CD14-positive monocyte (primary cell): ENCODE data around the gene RRP8. TPM values are rescaled to one million over a fixed set of nuclear protein-coding genes. Genes with fewer than 3 reads are reported as not detected.

Source experiments
- DNase-seq, 3 donors: peaks; one replicate each; pipeline ENCODE4 v3.0.0-alpha.2; 2011 to 2022
- H2AFZ ChIP-seq: 2 replicates; pipeline ENCODE4 v1.6.0; 2012; ENCODE audit warnings: mild to moderate bottlenecking, low read depth, low read length, inconsistent platforms; ENCODE audit not compliant: insufficient read depth, poor library complexity, severe bottlenecking
- H3K27ac ChIP-seq, 2 donors: 1 replicate in 1 of 2; 2 replicates in 1 of 2; pipeline ENCODE4 v1.5.1; 2012 to 2013; ENCODE audit warnings: low read length in 2 of 2, control low read depth in 1 of 2, inconsistent platforms in 1 of 2, low read depth in 1 of 2, mild to moderate bottlenecking in 1 of 2
- H3K27me3 ChIP-seq, 2 donors: one replicate each; pipeline versions ENCODE4 v1.6.0 to v1.6.1; 2011 to 2013; ENCODE audit warnings: low read length in 2 of 2; ENCODE audit not compliant: control insufficient read depth in 2 of 2, insufficient read depth in 2 of 2
- H3K36me3 ChIP-seq, 2 donors: replicated peaks in 1 of 2; 1 replicate in 1 of 2; 2 replicates in 1 of 2; pipeline versions ENCODE4 v1.5.1 to v1.6.1; 2012 to 2013; ENCODE audit warnings: low read length in 2 of 2, control low read depth in 1 of 2, inconsistent platforms in 1 of 2, mild to moderate bottlenecking in 1 of 2; ENCODE audit not compliant: insufficient read depth in 2 of 2, control insufficient read depth in 1 of 2
- H3K4me1 ChIP-seq, 2 donors: 1 replicate in 1 of 2; 2 replicates in 1 of 2; pipeline versions ENCODE4 v1.5.1 to v1.6.1; 2012 to 2013; ENCODE audit warnings: low read length in 2 of 2, control low read depth in 1 of 2, inconsistent platforms in 1 of 2, mild to moderate bottlenecking in 1 of 2, moderate library complexity in 1 of 2; ENCODE audit not compliant: insufficient read depth in 2 of 2, control insufficient read depth in 1 of 2
- H3K4me2 ChIP-seq: replicated peaks from 2 replicates; pipeline ENCODE3; 2012; ENCODE audit warnings: low read length, moderate library complexity, mild to moderate bottlenecking; ENCODE audit not compliant: poor library complexity, severe bottlenecking; ENCODE audit errors: extremely low read depth
- H3K4me3 ChIP-seq, 3 experiments: fragments of 200-600 bp in 1 of 3; sonication (generic) in 1 of 3; replicated peaks in 1 of 3; 1 replicate in 2 of 3; 2 replicates in 1 of 3; pipeline ENCODE4 v1.5.1; 2011 to 2013; ENCODE audit warnings: low read length in 3 of 3, mild to moderate bottlenecking in 3 of 3, control low read depth in 2 of 3, low read depth in 2 of 3, inconsistent platforms in 1 of 3, moderate library complexity in 1 of 3
- H3K79me2 ChIP-seq: 2 replicates; pipeline ENCODE4 v1.6.0; 2012; ENCODE audit warnings: mild to moderate bottlenecking, control low read depth, inconsistent platforms, low read length, moderate library complexity; ENCODE audit not compliant: insufficient read depth
- H3K9ac ChIP-seq: 2 replicates; pipeline ENCODE4 v1.6.0; 2017; ENCODE audit warnings: low read length, mild to moderate bottlenecking; ENCODE audit not compliant: insufficient read depth, poor library complexity, severe bottlenecking
- H3K9me3 ChIP-seq, 2 donors: replicated peaks in 1 of 2; 1 replicate in 1 of 2; 2 replicates in 1 of 2; pipeline versions ENCODE4 v1.5.1 to v1.6.1; 2012 to 2013; ENCODE audit warnings: low read length in 2 of 2, control low read depth in 1 of 2; ENCODE audit not compliant: control insufficient read depth in 1 of 2, insufficient read depth in 1 of 2
- H4K20me1 ChIP-seq: 2 replicates; pipeline ENCODE4 v1.6.0; 2012; ENCODE audit warnings: mild to moderate bottlenecking, low read length, control low read depth, moderate library complexity; ENCODE audit not compliant: insufficient read depth
- H3K27ac Mint-ChIP-seq, 7 donors: one replicate each; pipeline ENCODE4 v1.8.0; 2020; ENCODE audit warnings: mild to moderate bottlenecking in 7 of 7, mixed read lengths in 7 of 7, moderate library complexity in 6 of 7, inconsistent platforms in 2 of 7
- H3K27me3 Mint-ChIP-seq, 3 donors: one replicate each; pipeline ENCODE4 v1.8.0; 2021 to 2022; ENCODE audit warnings: low read depth in 3 of 3, mild to moderate bottlenecking in 3 of 3, mixed read lengths in 3 of 3, moderate library complexity in 3 of 3, inconsistent platforms in 1 of 3
- H3K36me3 Mint-ChIP-seq, 2 donors: one replicate each; pipeline ENCODE4 v1.8.0; 2020; ENCODE audit warnings: mixed read lengths in 2 of 2, inconsistent platforms in 1 of 2, mild to moderate bottlenecking in 1 of 2
- H3K4me1 Mint-ChIP-seq: one replicate; pipeline ENCODE4 v1.8.0; 2020; ENCODE audit warnings: mild to moderate bottlenecking, mixed read lengths
- H3K4me3 Mint-ChIP-seq, 2 donors: one replicate each; pipeline ENCODE4 v1.8.0; 2020; ENCODE audit warnings: mild to moderate bottlenecking in 2 of 2, mixed read lengths in 2 of 2, moderate library complexity in 1 of 2
- H3K9me3 Mint-ChIP-seq, 7 donors: one replicate each; pipeline ENCODE4 v1.8.0; 2020 to 2022; ENCODE audit warnings: mixed read lengths in 7 of 7, mild to moderate bottlenecking in 6 of 7, moderate library complexity in 6 of 7, inconsistent platforms in 2 of 7
- CTCF ChIP-seq: fragments of 200-600 bp; IDR thresholded peaks from one replicate; pipeline ENCODE4 v1.8.0; 2022; ENCODE audit warnings: antibody characterized with exemption, mild to moderate bottlenecking
- WGBS: methylation state at CpG from one replicate; pipeline ENCODE4 v1.1.5; 2013; ENCODE audit warnings: missing lambda C conversion rate; ENCODE audit not compliant: insufficient coverage; 5-methylcytosine and 5-hydroxymethylcytosine counted together
- intact Hi-C, 2 donors: fragments of 100-400 bp; cut with micrococcal nuclease; formaldehyde crosslinking; loops; one replicate each; pipeline versions ENCODE4 v1.15.0 to v1.15.1; 2023
- polyA minus RNA-seq: library from RNA; depleted of rRNA, polyadenylated mRNA; stranded (reverse); fragments of >200 nt; gene quantifications from 2 replicates; pipeline ENCODE4 v1.2.3, GENCODE V29; 2012
- polyA plus RNA-seq, 3 donors: library from polyadenylated mRNA; depleted of rRNA in 1 of 3; unstranded in 2 of 3; stranded (reverse) in 1 of 3; fragments of 300-500 nt in 2 of 3; fragments of >200 nt in 1 of 3; fragmentation: Illumina TruSeq in 2 of 3; gene quantifications; 1 replicate in 2 of 3; 2 replicates in 1 of 3; pipeline ENCODE4 v1.2.3, GENCODE V29; 2012 to 2021
- total RNA-seq, 12 experiments: library from RNA in 1 of 12; stranded (reverse) in 1 of 12; fragments of 120-200 nt in 1 of 12; gene quantifications; one replicate each; pipeline ENCODE4 v1.2.4 and lab custom pipeline; 2013 to 2026; ENCODE audit warnings: mixed read lengths in 6 of 12, inconsistent platforms in 1 of 12

Gene RRP8
- total RNA-seq (2013): 22.9 TPM
- polyA plus RNA-seq (10 to 100 TPM in 2 of 3 donors, 1 to 10 TPM in 1; 7.2 to 14.1 (median 11.9) TPM), polyA minus RNA-seq (8.0 and 13.0 TPM in 2 replicates), total RNA-seq (lab: John Stamatoyannopoulos, UW) (7.0 to 26.3 (median 18.9) reads per million in 11 experiments)

GRCh38 chr11:6603287-6604080 lies at the start of gene RRP8, which contains the start of gene ILK:
Gene RRP8 (minus strand): TSS chr11:6603616. CDS start chr11:6603502, 114 bp downstream.
Gene ILK (plus strand): TSS chr11:6603774. CDS start chr11:6604272, 498 bp downstream.
- H3K9me3 ChIP-seq: no peaks in the 10 kb centered on the region
- DNase-seq: peak; percentile 81 to 83 (median 83)
- Mint-ChIP-seq H3K4me1 (peaks cover 5% of the 10 kb centered on the region), H3K9me3 (peaks cover 0 to 1% (median 0%) of the 10 kb centered on the region in 7 donors), H3K36me3 (peaks cover 38 to 60% of the 10 kb centered on the region in 2 donors), H3K27ac (peak within 1 kb of the TSS in 2 of 7 donors; percentile 63 to 78), H3K4me3 (no peak within 1 kb of the TSS), H3K27me3 (peaks cover 0 to 2% (median 0%) of the 10 kb centered on the region in 3 donors)
- H2AFZ ChIP-seq: peak within 1 kb of the TSS; percentile 89
- H3K4me1 ChIP-seq: peaks cover 53 to 59% of the 10 kb centered on the region in 2 donors
- H3K4me2 ChIP-seq: peak within 1 kb of the TSS; percentile 89
- peaks cover 43 to 45% of the 10 kb centered on the region in 2 donors for H3K36me3 ChIP-seq
- no peak for TF ChIP-seq CTCF
- no peaks in the 10 kb centered on the region for H3K27me3 ChIP-seq
- H4K20me1 ChIP-seq: peaks cover 63% of the 10 kb centered on the region
- WGBS: under 1% methylated on average over 67 of the region's 72 CpGs
- intact Hi-C loops: loop anchor here (2.0 to 10.0 kb wide), 6 partner anchors 15 to 119 kb away; partner anchors contain the start of genes MRPL17 (in 2 of the 2), ARFIP2 (in 1 of the 2), TIMM10B (in 1 of the 2) and TPP1 (in 1 of the 2)
- peak within 1 kb of the TSS; percentile 80 for H3K9ac ChIP-seq
- peaks cover 95% of the 10 kb centered on the region for H3K79me2 ChIP-seq
- peak within 1 kb of the TSS; percentile 70 to 96 (median 93) for H3K4me3 ChIP-seq
- H3K27ac ChIP-seq: peak within 1 kb of the TSS; percentile 74 to 90

GRCh38 chr11:6653097-6653496 lies 49.7 kb upstream of the RRP8 start:
- Mint-ChIP-seq H3K9me3 (peaks cover 0 to 4% (median 0%) of the 10 kb centered on the region in 7 donors), H3K4me1 (peaks cover 9% of the 10 kb centered on the region), H3K36me3 (no peaks in the 10 kb centered on the region), H3K27me3 (peaks cover 15 to 16% (median 15%) of the 10 kb centered on the region in 3 donors), H3K4me3 (no peak overlapping the region), H3K27ac (no peak overlapping the region)
- TF ChIP-seq CTCF: no peak
- H3K27me3 ChIP-seq: peaks cover 31% of the 10 kb centered on the region in 2 donors
- H3K4me2 ChIP-seq: no peak overlapping the region
- H3K79me2 ChIP-seq: no peaks in the 10 kb centered on the region
- H4K20me1 ChIP-seq: no peaks in the 10 kb centered on the region
- H2AFZ ChIP-seq: no peak overlapping the region
- no peak for DNase-seq
- intact Hi-C loops: loop anchor here (5.0 kb wide), 2 partner anchors 41 to 51 kb away; partner anchors contain the start of genes ILK (in 1 of the 2), RRP8 (in 1 of the 2) and TAF10 (in 1 of the 2)
- H3K9me3 ChIP-seq: peaks cover 0 to 5% of the 10 kb centered on the region in 2 donors
- 78% methylated on average over 1 of the region's 1 CpG for WGBS
- H3K36me3 ChIP-seq: no peaks in the 10 kb centered on the region
- H3K9ac ChIP-seq: no peak overlapping the region
- H3K27ac ChIP-seq: no peak overlapping the region
- H3K4me3 ChIP-seq: no peak overlapping the region
- H3K4me1 ChIP-seq: peaks cover 16 to 21% of the 10 kb centered on the region in 2 donors
